ENCODE measurements around the gene RYR1.
"Not testable (repeated sequence)": the region's sequence is repeated elsewhere in the genome, so short reads cannot be mapped to it uniquely, and the experiment has no call there.

RYR1 gene

GRCh38 chr19:38490861-38491260 is 57.4 kb downstream of the RYR1 start:
- no peak for DNase-seq (ENCODE audit: low read depth)

GRCh38 chr19:38492181-38492813 is 58.8 kb downstream of the RYR1 start:
- DNase-seq (ENCODE audit: low read depth): no peak

GRCh38 chr19:38494379-38494778 is 60.9 kb downstream of the RYR1 start:
- no peak for DNase-seq (ENCODE audit: low read depth)

GRCh38 chr19:38495375-38495774 is 61.9 kb downstream of the RYR1 start:
- DNase-seq (ENCODE audit: low read depth): not testable (repeated sequence)

GRCh38 chr19:38496116-38496515 is 62.6 kb downstream of the RYR1 start:
- no peak for DNase-seq (ENCODE audit: low read depth)

- DNase-seq (ENCODE audit: low read depth): no peak
Measured at GRCh38 chr19:38496603-38497487, 63.4 kb downstream of the RYR1 start.

- DNase-seq (ENCODE audit: low read depth): no peak
Measured at GRCh38 chr19:38497907-38498306, 64.4 kb downstream of the RYR1 start.

GRCh38 chr19:38499532-38499931 is 66.0 kb downstream of the RYR1 start:
- DNase-seq (ENCODE audit: low read depth): no peak

- no peak for DNase-seq (ENCODE audit: low read depth)
Measured at GRCh38 chr19:38500450-38500849, 67.0 kb downstream of the RYR1 start.

- DNase-seq (ENCODE audit: low read depth): no peak
Measured at GRCh38 chr19:38502410-38503076, 69.1 kb downstream of the RYR1 start.

- DNase-seq (ENCODE audit: low read depth): no peak
Measured at GRCh38 chr19:38503077-38503410, 69.6 kb downstream of the RYR1 start.

GRCh38 chr19:38505958-38506357 is 72.5 kb downstream of the RYR1 start:
- no peak for DNase-seq (ENCODE audit: low read depth)

- DNase-seq (ENCODE audit: low read depth): no peak
Measured at GRCh38 chr19:38506375-38506722, 72.9 kb downstream of the RYR1 start.

- DNase-seq (ENCODE audit: low read depth): peak; percentile 90
Measured at GRCh38 chr19:38506723-38507550, 73.4 kb downstream of the RYR1 start.

- DNase-seq (ENCODE audit: low read depth): no peak
Measured at GRCh38 chr19:38507551-38508127, 74.1 kb downstream of the RYR1 start.

- DNase-seq (ENCODE audit: low read depth): no peak
Measured at GRCh38 chr19:38508507-38508906, 75.0 kb downstream of the RYR1 start.

- no peak for DNase-seq (ENCODE audit: low read depth)
Measured at GRCh38 chr19:38509027-38509426, 75.5 kb downstream of the RYR1 start.

GRCh38 chr19:38511074-38511708 is 77.7 kb downstream of the RYR1 start:
- DNase-seq (ENCODE audit: low read depth): no peak

- DNase-seq (ENCODE audit: low read depth): no peak
Measured at GRCh38 chr19:38512277-38512676, 78.8 kb downstream of the RYR1 start.

- DNase-seq (ENCODE audit: low read depth): not testable (repeated sequence)
Measured at GRCh38 chr19:38513156-38513555, 79.7 kb downstream of the RYR1 start.

- DNase-seq (ENCODE audit: low read depth): no peak
Measured at GRCh38 chr19:38513762-38514167, 80.3 kb downstream of the RYR1 start.

Data from CMK (cell line).